H9 (cell line): Measurements from ENCODE around the gene USP14. TPM values are rescaled to one million over a fixed set of nuclear protein-coding genes. Genes with fewer than 3 reads are reported as not detected.

Source experiments
- DNase-seq: peaks from one replicate; pipeline ENCODE4 v3.0.0-alpha.2; 2017
- H2AFZ ChIP-seq: one replicate; pipeline ENCODE4 v1.6.1; 2013; ENCODE audit warnings: mild to moderate bottlenecking, low read length, control low read depth, moderate library complexity
- H2AK5ac ChIP-seq: 2 replicates; pipeline ENCODE4 v1.6.1; 2013; ENCODE audit warnings: low read length, control low read depth, mixed read lengths; ENCODE audit not compliant: insufficient read length
- H2BK120ac ChIP-seq: one replicate; pipeline ENCODE4 v1.6.1; 2013; ENCODE audit warnings: low read depth, mild to moderate bottlenecking, low read length, control low read depth, inconsistent platforms; ENCODE audit not compliant: poor library complexity, severe bottlenecking
- H2BK12ac ChIP-seq: 2 replicates; pipeline ENCODE4 v1.6.1; 2013; ENCODE audit warnings: low read length, control low read depth, mixed read lengths, low read depth; ENCODE audit not compliant: insufficient read length
- H2BK15ac ChIP-seq: 2 replicates; pipeline ENCODE4 v1.6.1; 2013; ENCODE audit warnings: low read depth, low read length, control low read depth
- H2BK20ac ChIP-seq: one replicate; pipeline ENCODE4 v1.6.1; 2013; ENCODE audit warnings: low read depth, mild to moderate bottlenecking, low read length, control low read depth, inconsistent platforms; ENCODE audit not compliant: poor library complexity, severe bottlenecking
- H2BK5ac ChIP-seq: 2 replicates; pipeline ENCODE4 v1.6.1; 2013; ENCODE audit warnings: low read length, control low read depth, mixed read lengths; ENCODE audit not compliant: insufficient read length
- H3K14ac ChIP-seq: 2 replicates; pipeline ENCODE4 v1.6.1; 2013; ENCODE audit warnings: low read length, control low read depth; ENCODE audit not compliant: insufficient read depth
- H3K18ac ChIP-seq: 2 replicates; pipeline ENCODE4 v1.6.1; 2013; ENCODE audit warnings: low read depth, mild to moderate bottlenecking, mixed read lengths, low read length, control low read depth; ENCODE audit not compliant: insufficient read length
- H3K23ac ChIP-seq: 2 replicates; pipeline ENCODE4 v1.6.1; 2013; ENCODE audit warnings: low read length, control low read depth, mixed read lengths, low read depth; ENCODE audit not compliant: insufficient read length
- H3K23me2 ChIP-seq: 2 replicates; pipeline ENCODE4 v1.6.1; 2013; ENCODE audit warnings: low read depth, mild to moderate bottlenecking, mixed read lengths, low read length, control low read depth; ENCODE audit not compliant: insufficient read length, poor library complexity, severe bottlenecking
- H3K27ac ChIP-seq: 2 replicates; pipeline ENCODE4 v1.5.1; 2013; ENCODE audit warnings: low read length, control low read depth, mixed read lengths, low read depth; ENCODE audit not compliant: insufficient read length
- H3K27me3 ChIP-seq: 2 replicates; pipeline ENCODE4 v1.6.1; 2013; ENCODE audit warnings: low read length, control low read depth, inconsistent platforms; ENCODE audit not compliant: insufficient read depth
- H3K4ac ChIP-seq: 2 replicates; pipeline ENCODE4 v1.6.1; 2013; ENCODE audit warnings: low read depth, mild to moderate bottlenecking, control low read depth, inconsistent platforms, low read length, moderate library complexity
- H3K4me1 ChIP-seq: 2 replicates; pipeline ENCODE4 v1.6.1; 2013; ENCODE audit warnings: low read length, control low read depth, inconsistent platforms; ENCODE audit not compliant: insufficient read depth
- H3K4me2 ChIP-seq: 2 replicates; pipeline ENCODE4 v1.6.1; 2013; ENCODE audit warnings: low read length, control low read depth, mixed read lengths; ENCODE audit not compliant: insufficient read length, insufficient read depth
- H3K56ac ChIP-seq: 2 replicates; pipeline ENCODE4 v1.6.1; 2013; ENCODE audit warnings: low read depth, mild to moderate bottlenecking, mixed read lengths, low read length, control low read depth; ENCODE audit not compliant: insufficient read length
- H3K79me1 ChIP-seq: 2 replicates; pipeline ENCODE4 v1.6.1; 2013; ENCODE audit warnings: low read depth, mild to moderate bottlenecking, moderate library complexity, low read length, control low read depth, inconsistent platforms; ENCODE audit not compliant: insufficient read depth, poor library complexity, severe bottlenecking
- H3K79me2 ChIP-seq: 2 replicates; pipeline ENCODE4 v1.6.1; 2013; ENCODE audit warnings: low read length, control low read depth, inconsistent platforms; ENCODE audit not compliant: insufficient read depth
- H3K9ac ChIP-seq: 2 replicates; pipeline ENCODE4 v1.6.1; 2013; ENCODE audit warnings: low read length, control low read depth, mixed read lengths; ENCODE audit not compliant: insufficient read length; ENCODE audit errors: extremely low read depth
- H3K9me3 ChIP-seq: one replicate; pipeline ENCODE4 v1.6.1; 2013; ENCODE audit warnings: low read depth, low read length, inconsistent platforms; ENCODE audit not compliant: control insufficient read depth
- H3T11ph ChIP-seq: one replicate; pipeline ENCODE4 v1.6.1; 2013; ENCODE audit warnings: mild to moderate bottlenecking, low read length, control low read depth, inconsistent platforms
- H4K20me1 ChIP-seq: one replicate; pipeline ENCODE4 v1.6.1; 2013; ENCODE audit not compliant: control insufficient read depth, insufficient read length, insufficient read depth
- H4K5ac ChIP-seq: 2 replicates; pipeline ENCODE4 v1.6.1; 2013; ENCODE audit warnings: low read depth, mild to moderate bottlenecking, mixed read lengths, low read length, control low read depth; ENCODE audit not compliant: insufficient read length
- H4K8ac ChIP-seq: replicated peaks from 2 replicates; pipeline ENCODE4 v1.6.1; 2013; ENCODE audit warnings: low read length, control low read depth, mixed read lengths, low read depth; ENCODE audit not compliant: insufficient read length
- H4K91ac ChIP-seq: 2 replicates; pipeline ENCODE4 v1.6.1; 2013; ENCODE audit warnings: low read depth, mild to moderate bottlenecking, moderate library complexity, mixed read lengths, low read length, control low read depth; ENCODE audit not compliant: insufficient read length
- H3K27ac Mint-ChIP-seq, 3 experiments: 2 replicates in 2 of 3; 3 replicates in 1 of 3; pipeline ENCODE4 v1.8.0; 2020 to 2021; ENCODE audit warnings: mixed read lengths in 3 of 3, mild to moderate bottlenecking in 1 of 3, moderate library complexity in 1 of 3
- H3K27me3 Mint-ChIP-seq: 2 replicates; pipeline ENCODE4 v1.8.0; 2021; ENCODE audit warnings: low read depth, mild to moderate bottlenecking, moderate library complexity, mixed read lengths
- H3K36me3 Mint-ChIP-seq, 3 experiments: 2 replicates in 2 of 3; 3 replicates in 1 of 3; pipeline ENCODE4 v1.8.0; 2020 to 2021; ENCODE audit warnings: low read depth in 3 of 3, mixed read lengths in 3 of 3; ENCODE audit not compliant: insufficient read depth in 1 of 3
- H3K4me1 Mint-ChIP-seq, 2 experiments: 2 replicates each; pipeline ENCODE4 v1.8.0; 2020; ENCODE audit warnings: mixed read lengths in 2 of 2
- H3K4me3 Mint-ChIP-seq, 2 experiments: 2 replicates in 1 of 2; 3 replicates in 1 of 2; pipeline ENCODE4 v1.8.0; 2020 to 2021; ENCODE audit warnings: mild to moderate bottlenecking in 2 of 2, mixed read lengths in 2 of 2, moderate library complexity in 1 of 2
- H3K9me3 Mint-ChIP-seq, 2 experiments: 2 replicates in 1 of 2; 3 replicates in 1 of 2; pipeline ENCODE4 v1.8.0; 2020; ENCODE audit warnings: mild to moderate bottlenecking in 2 of 2, mixed read lengths in 2 of 2, moderate library complexity in 1 of 2
- WGBS: extraction: QIAGEN DNeasy Blood & Tissue Kit; methylation state at CpG from one replicate; pipeline ENCODE4 v1.1.7; 2013; ENCODE audit warnings: missing lambda C conversion rate, low lambda C conversion rate, mixed read lengths; ENCODE audit not compliant: insufficient read length; ENCODE audit errors: extremely low coverage; 5-methylcytosine and 5-hydroxymethylcytosine counted together
- total RNA-seq: library from RNA; stranded (reverse); gene quantifications from 2 replicates; pipeline ENCODE4 v1.2.1, GENCODE V29; 2021
- TF ChIP-seq, protein P1 (sequence below): fragments of 200-600 bp; sonication (generic); conservative IDR thresholded peaks from 3 replicates; pipeline ENCODE4 v1.8.0; 2021; ENCODE audit warnings: antibody characterized with exemption, mild to moderate bottlenecking

Gene USP14
- total RNA-seq, 1 experiment from 2014 or later = 92.1 TPM

- Histone ChIP-seq H2BK5ac (no peak overlapping the region), H2BK15ac (no peak overlapping the region), H3K56ac (no peak overlapping the region), H2AK5ac (no peak overlapping the region), H3K4me2 (no peak overlapping the region), H3K79me1 (no peaks in the 10 kb centered on the region), H3K79me2 (no peaks in the 10 kb centered on the region), H3K23me2 (no peaks in the 10 kb centered on the region), H3K14ac (no peak overlapping the region), H4K91ac (no peak overlapping the region), H4K8ac (no peak overlapping the region), H4K5ac (no peak overlapping the region), H3K4me1 (no peaks in the 10 kb centered on the region), H3K9me3 (no peaks in the 10 kb centered on the region), H3T11ph (no peak overlapping the region), H4K20me1 (no peaks in the 10 kb centered on the region), H3K18ac (no peak overlapping the region), H3K4ac (no peak overlapping the region), H3K9ac (no peak overlapping the region), H3K23ac (no peak overlapping the region), H2BK20ac (no peak overlapping the region), H2BK120ac (no peak overlapping the region), H2BK12ac (no peak overlapping the region), H3K27ac (no peak overlapping the region), H2AFZ (no peak overlapping the region), H3K27me3 (no peaks in the 10 kb centered on the region)
- Mint-ChIP-seq H3K27me3 (no peaks in the 10 kb centered on the region), H3K36me3 (peaks cover 18 to 80% (median 75%) of the 10 kb centered on the region in 3 experiments; a peak in 6 of 7 replicates), H3K9me3 (no peaks in the 10 kb centered on the region), H3K4me1 (no peaks in the 10 kb centered on the region), H3K4me3 (no peak overlapping the region), H3K27ac (no peak overlapping the region)
- WGBS = no CpG with 5 or more reads among the region's 5 CpGs
- DNase-seq = no peak
- TF ChIP-seq, protein P1, sequence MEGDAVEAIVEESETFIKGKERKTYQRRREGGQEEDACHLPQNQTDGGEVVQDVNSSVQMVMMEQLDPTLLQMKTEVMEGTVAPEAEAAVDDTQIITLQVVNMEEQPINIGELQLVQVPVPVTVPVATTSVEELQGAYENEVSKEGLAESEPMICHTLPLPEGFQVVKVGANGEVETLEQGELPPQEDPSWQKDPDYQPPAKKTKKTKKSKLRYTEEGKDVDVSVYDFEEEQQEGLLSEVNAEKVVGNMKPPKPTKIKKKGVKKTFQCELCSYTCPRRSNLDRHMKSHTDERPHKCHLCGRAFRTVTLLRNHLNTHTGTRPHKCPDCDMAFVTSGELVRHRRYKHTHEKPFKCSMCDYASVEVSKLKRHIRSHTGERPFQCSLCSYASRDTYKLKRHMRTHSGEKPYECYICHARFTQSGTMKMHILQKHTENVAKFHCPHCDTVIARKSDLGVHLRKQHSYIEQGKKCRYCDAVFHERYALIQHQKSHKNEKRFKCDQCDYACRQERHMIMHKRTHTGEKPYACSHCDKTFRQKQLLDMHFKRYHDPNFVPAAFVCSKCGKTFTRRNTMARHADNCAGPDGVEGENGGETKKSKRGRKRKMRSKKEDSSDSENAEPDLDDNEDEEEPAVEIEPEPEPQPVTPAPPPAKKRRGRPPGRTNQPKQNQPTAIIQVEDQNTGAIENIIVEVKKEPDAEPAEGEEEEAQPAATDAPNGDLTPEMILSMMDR = no peak
Measured at GRCh38 chr18:251572-251971, 93.2 kb downstream of the USP14 start.
